D721Med (cell line): Measurements from ENCODE around the gene NKD1.

ENCODE experiments used
- DNase-seq: peaks from one replicate; pipeline ENCODE4 v3.0.0; 2011; ENCODE audit warnings: low spot score; ENCODE audit not compliant: insufficient read length
- FAIRE-seq: peaks from 2 replicates; lab custom pipeline; 2011; peaks lifted over from hg19 to GRCh38; lab: Jason Lieb, UNC
- CTCF ChIP-seq: IDR thresholded peaks from 2 replicates; pipeline ENCODE4 v1.5.1; 2012; ENCODE audit warnings: mild to moderate bottlenecking, control low read depth; ENCODE audit not compliant: insufficient read depth; ENCODE audit errors: missing control alignments

The NKD1 gene

DNA sequence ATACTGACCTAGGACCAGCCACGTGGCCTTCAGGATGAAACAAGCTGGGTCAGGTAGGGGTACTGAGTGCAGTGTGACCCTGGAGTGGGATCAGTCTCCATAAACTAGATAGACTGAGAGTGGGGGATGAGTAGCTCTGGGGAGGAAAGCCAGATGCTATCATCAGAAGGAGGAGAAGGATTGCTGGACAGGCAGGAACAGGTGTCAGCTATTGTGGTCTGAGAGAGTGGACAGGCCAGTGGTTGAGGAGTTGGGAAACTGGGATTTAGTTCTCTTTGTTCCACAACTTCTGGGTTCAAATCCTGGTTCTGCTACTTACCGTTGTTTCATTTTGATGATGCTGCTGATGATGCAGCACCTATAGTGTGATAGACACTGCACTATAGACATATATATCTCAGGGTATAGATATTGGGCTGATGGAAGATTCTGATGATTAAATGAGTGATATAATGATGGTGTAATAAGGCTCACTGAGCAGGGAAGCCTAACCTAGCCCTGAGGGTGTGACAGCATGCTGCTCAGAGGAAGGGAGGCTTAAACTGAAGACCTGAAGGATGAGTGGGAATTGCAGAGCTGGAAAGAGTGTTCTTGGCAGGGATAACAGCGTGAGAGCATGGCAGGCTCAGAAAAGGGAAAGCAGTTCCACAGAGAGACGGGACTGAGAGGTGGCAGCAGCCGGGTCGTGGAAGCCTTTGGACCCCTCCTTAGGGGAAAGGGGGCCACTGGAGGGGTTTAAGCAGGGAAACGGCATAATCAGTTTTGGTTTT, 66.9 kb downstream of the NKD1 start:
- TF ChIP-seq CTCF: no peak
- DNase-seq (no peak), FAIRE-seq (no peak)

- FAIRE-seq: no peak
These were observed 67.7 kb downstream of the NKD1 start for GRCh38 chr16:50615891-50616290.

GRCh38 chr16:50616386-50616785, 68.2 kb downstream of the NKD1 start:
- FAIRE-seq (no peak), DNase-seq (no peak)
- TF ChIP-seq CTCF: no peak

More at GRCh38 chr16:50615891-50616290, 67.7 kb downstream of the NKD1 start:
- no peak for TF ChIP-seq CTCF
- DNase-seq: no peak

GRCh38 chr16:50616883-50617645, 68.9 kb downstream of the NKD1 start:
- no peak for DNase-seq
- FAIRE-seq: no peak
- TF ChIP-seq CTCF: no peak

DNA sequence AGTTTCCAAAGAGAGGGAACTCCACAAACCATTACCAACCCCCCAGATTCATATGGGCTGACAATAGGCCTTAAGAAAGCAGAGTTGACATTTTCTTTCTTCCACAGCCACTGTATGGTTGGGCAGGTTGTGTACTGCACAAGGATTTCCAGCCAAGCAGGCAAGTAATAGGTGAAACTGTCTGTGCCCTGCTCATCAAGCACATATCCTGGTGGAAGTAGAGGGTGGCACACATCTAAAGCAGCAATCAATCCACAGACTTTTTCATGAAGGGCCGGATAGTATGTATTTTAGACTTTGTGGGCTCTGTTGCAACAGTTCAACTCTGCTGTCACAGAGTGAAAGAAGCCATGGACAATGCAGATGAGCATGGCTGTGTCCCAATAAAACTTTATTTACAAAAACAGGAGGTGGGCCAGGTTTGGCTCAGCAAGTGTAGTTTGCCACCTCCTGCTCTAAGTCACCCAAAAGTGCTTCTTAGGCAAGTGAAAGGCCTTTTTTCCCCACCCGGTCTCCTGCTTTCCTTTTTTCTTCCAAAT, 69.5 kb downstream of the NKD1 start:
- no peak for TF ChIP-seq CTCF
- DNase-seq: no peak
- FAIRE-seq: no peak

GRCh38 chr16:50618238-50618918, 70.2 kb downstream of the NKD1 start:
- FAIRE-seq (no peak), DNase-seq (no peak)
- TF ChIP-seq CTCF: no peak
